ENCODE results near the gene DMRT2. TPM values are rescaled to one million over a fixed set of nuclear protein-coding genes. Genes with fewer than 3 reads are reported as not detected.

The DMRT2 gene
- total RNA-seq: not detected in 2 replicates

GRCh38 chr9:1050125-1050895 is at the start of gene DMRT2:
Gene DMRT2 (plus strand): TSS chr9:1050357. CDS start chr9:1051614, 1,257 bp downstream.
- peak; percentile 33 for DNase-seq (ENCODE audit: low read depth)

- DNase-seq (ENCODE audit: low read depth): no peak
Measured at GRCh38 chr9:1001838-1002237, 48.3 kb upstream of the DMRT2 start.

GRCh38 chr9:1002678-1003077 is 47.5 kb upstream of the DMRT2 start:
- no peak for DNase-seq (ENCODE audit: low read depth)

GRCh38 chr9:1005043-1005667 is 45.0 kb upstream of the DMRT2 start:
- DNase-seq (ENCODE audit: low read depth): peak; percentile 62

- no peak for DNase-seq (ENCODE audit: low read depth)
Measured at GRCh38 chr9:1007312-1007711, 42.8 kb upstream of the DMRT2 start.

GRCh38 chr9:1008216-1008615 is 41.9 kb upstream of the DMRT2 start:
- DNase-seq (ENCODE audit: low read depth): no peak

- peak; percentile 47 for DNase-seq (ENCODE audit: low read depth)
Measured at GRCh38 chr9:1009101-1009707, 41.0 kb upstream of the DMRT2 start.

- no peak for DNase-seq (ENCODE audit: low read depth)
Measured at GRCh38 chr9:1013021-1013420, 37.1 kb upstream of the DMRT2 start.

- DNase-seq (ENCODE audit: low read depth): no peak
Measured at GRCh38 chr9:1014225-1014624, 35.9 kb upstream of the DMRT2 start.

GRCh38 chr9:1014640-1015039 is 35.5 kb upstream of the DMRT2 start:
- no peak for DNase-seq (ENCODE audit: low read depth)

- no peak for DNase-seq (ENCODE audit: low read depth)
Measured at GRCh38 chr9:1018121-1018520, 32.0 kb upstream of the DMRT2 start.

- no peak for DNase-seq (ENCODE audit: low read depth)
Measured at GRCh38 chr9:1024112-1024511, 26.0 kb upstream of the DMRT2 start.

- DNase-seq (ENCODE audit: low read depth): no peak
Measured at GRCh38 chr9:1025131-1025530, 25.0 kb upstream of the DMRT2 start.

- no peak for DNase-seq (ENCODE audit: low read depth)
Measured at GRCh38 chr9:1026219-1026618, 23.9 kb upstream of the DMRT2 start.

- DNase-seq (ENCODE audit: low read depth): no peak
Measured at GRCh38 chr9:1028501-1029190, 21.5 kb upstream of the DMRT2 start.

- no peak for DNase-seq (ENCODE audit: low read depth)
Measured at GRCh38 chr9:1031951-1032601, 18.1 kb upstream of the DMRT2 start.

GRCh38 chr9:1034271-1034670 is 15.9 kb upstream of the DMRT2 start:
- DNase-seq (ENCODE audit: low read depth): no peak

GRCh38 chr9:1039589-1039988 is 10.6 kb upstream of the DMRT2 start:
- DNase-seq (ENCODE audit: low read depth): no peak

GRCh38 chr9:1042466-1042865 is 7.7 kb upstream of the DMRT2 start:
- no peak for DNase-seq (ENCODE audit: low read depth)

GRCh38 chr9:1044643-1045042 is 5.5 kb upstream of the DMRT2 start:
- DNase-seq (ENCODE audit: low read depth): no peak

- no peak for DNase-seq (ENCODE audit: low read depth)
Measured at GRCh38 chr9:1046639-1047572, 3.3 kb upstream of the DMRT2 start.

Data from renal cortical epithelial cell (primary cell).